Glomerular endothelial cell (primary cell): Measurements from ENCODE around the gene DNAJB14. TPM values are rescaled to one million over a fixed set of nuclear protein-coding genes. Genes with fewer than 3 reads are reported as not detected.

ENCODE experiments used
- DNase-seq: peaks from one replicate; pipeline ENCODE4 v3.0.0-alpha.2; 2011; ENCODE audit warnings: low read depth, low spot score; ENCODE audit errors: extremely low read depth
- total RNA-seq: library from RNA; depleted of rRNA; stranded (reverse); fragments of >200 nt; gene quantifications from 2 replicates; pipeline ENCODE4 v1.2.3, GENCODE V29; 2015

Gene DNAJB14
- total RNA-seq, 1 donor from 2014 or later, result 47.4 TPM

DNA sequence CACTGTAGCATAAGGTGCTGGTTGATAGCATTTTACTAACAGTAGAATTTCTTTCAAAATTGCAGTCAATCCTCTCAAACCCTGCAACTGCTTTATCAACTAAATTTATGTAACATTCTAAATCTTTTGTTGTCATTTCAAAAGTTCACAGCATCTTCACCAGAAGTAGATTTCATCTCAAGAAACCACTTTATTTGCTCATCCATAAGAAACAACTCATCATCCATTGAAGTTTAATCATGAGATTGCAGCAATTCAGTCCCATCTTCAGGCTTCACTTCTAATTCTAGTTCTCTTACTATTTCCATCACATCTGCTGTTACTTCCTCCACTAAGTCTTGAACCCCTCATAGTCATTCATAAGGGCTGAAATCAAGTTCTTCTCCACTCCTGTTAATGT, 73.8 kb downstream of the DNAJB14 start:
- DNase-seq, result no peak

DNA sequence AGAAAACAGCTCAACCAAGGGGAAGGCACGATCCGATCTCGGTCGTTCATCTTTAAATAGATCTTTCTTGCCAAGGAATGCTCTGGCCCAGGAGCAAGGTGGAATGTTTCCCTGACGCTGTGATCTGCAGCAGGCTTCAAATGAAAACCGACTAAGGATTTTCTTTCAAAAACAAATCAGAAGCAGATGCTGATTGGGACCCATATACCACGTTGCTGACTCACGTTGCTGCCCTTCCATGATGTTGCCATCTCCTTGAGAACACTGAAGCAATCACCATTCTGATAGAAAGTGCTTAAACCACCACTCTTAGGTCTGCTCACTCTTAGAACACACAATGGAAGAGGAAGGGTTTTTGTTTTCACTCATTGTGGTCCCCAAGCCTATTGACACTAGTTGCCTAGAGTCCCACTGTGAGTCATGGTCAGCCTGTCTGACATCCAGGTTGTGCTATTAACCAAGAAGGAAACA, 78.3 kb downstream of the DNAJB14 start:
- DNase-seq, result no peak

DNA sequence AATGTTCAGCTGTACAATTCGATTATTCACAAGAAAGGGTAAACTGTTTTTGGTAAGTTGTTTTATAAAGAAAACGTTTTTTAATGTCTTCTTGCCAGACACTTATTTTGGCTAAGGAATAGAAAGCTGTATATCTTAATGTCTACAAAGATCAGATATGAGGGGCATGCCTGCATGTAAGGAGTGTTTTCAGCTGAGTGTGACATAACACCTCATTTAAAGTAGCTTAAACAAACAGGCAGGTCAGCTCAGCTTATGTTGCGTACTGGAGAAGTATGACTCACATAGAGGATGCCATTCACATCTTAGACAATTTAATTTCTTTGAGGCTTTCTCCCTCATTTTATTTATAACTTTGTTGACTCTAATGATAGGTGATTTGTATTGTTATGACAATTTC, 82.6 kb downstream of the DNAJB14 start:
- DNase-seq, result no peak

DNA sequence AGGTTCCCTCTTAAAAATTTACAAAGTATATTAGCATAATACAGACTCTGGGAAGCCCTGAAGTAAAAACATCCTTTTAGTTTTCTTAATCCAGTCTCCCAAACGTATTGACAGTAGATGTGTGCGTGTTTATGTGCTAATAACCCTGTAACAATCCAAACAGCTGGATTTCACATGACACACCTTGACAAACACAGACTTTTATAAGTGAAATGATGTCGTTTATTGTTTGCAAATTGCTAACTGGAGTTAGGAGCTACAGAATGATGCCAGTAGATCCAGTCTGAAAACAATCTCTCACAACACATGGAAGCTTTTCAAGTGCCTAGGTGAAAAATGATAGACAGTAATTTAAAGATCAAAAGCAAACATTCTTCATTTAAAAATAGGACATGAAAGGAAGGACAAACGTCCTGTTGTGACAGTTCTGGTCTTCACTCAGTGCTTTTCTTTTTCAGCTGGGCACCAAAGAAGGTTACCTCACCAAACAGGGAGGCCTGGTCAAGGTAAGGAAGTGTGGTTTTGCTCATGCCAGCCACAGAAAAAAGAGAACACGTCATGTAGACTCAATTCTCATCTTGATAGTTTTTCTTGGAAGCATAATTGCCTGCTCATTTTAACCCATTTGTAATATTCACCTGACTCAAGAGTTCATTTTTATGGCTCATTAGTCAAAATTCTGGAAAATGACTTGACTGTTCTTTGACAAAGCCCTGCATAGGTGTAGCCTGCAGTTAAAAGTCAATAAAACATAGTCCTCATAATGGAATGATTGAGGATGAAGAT, 85.1 kb downstream of the DNAJB14 start:
- DNase-seq, result no peak

- DNase-seq, result no peak
These were observed 85.9 kb downstream of the DNAJB14 start for GRCh38 chr4:99860521-99860920.

GRCh38 chr4:99859618-99860017, 86.8 kb downstream of the DNAJB14 start:
- no peak for DNase-seq

DNA sequence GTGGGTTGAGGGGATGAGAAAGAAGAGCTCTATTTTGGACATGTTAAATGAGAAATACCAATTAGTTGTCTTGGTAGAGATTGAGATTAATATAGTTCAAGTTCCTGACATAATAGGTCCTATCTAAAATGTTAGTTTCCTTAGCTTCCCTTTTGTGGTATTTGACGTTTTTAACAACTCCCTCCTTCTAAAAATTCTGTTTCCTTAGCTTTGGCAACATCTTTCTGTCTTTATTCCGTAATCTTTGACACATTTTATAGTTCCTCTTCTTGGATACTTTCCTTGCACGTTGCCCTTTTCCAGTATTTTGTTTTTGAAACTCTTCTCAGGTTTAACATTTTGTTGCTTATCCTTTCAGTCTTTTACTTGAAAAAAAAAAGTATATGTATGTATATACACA, 89.1 kb downstream of the DNAJB14 start:
- DNase-seq, result no peak

DNA sequence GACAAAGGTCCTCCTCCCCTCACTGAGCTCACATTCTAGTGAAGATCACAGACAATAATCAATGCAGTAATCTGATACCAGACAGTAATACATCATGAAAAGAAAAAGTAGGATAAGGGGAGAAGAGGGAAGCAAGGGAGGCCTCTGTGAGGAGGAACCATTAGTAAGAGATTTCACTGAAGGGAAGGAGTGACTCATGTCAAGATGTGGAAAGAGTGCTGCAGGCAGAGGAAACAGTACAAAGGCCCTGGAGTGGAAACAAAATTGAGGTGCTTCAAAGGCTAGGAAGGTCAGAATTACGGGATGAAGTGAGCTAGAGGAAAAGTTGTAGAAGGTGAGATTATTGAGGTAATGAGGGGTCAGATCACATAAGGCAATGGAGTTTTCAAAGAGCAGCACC, 90.3 kb downstream of the DNAJB14 start:
- DNase-seq, result no peak

DNA sequence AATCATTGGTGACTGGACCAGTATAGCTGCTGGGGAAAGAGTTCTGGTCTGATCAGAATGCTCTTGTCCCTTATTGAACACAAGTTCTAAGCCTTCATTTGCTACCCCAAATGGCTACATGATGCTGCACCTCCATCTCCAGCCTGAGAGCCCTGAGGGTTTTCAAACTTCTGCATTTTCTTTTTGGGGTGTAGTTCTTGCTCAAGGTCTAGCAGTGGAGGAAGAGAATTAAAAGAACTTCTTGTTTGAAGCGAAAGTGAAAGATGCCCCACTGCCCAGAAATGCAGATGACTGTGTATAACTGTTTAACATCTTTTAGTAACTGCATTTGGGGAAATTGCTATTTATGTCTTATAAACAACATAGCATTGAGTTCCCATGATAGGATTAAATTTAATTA, 90.7 kb downstream of the DNAJB14 start:
- DNase-seq, result no peak

DNA sequence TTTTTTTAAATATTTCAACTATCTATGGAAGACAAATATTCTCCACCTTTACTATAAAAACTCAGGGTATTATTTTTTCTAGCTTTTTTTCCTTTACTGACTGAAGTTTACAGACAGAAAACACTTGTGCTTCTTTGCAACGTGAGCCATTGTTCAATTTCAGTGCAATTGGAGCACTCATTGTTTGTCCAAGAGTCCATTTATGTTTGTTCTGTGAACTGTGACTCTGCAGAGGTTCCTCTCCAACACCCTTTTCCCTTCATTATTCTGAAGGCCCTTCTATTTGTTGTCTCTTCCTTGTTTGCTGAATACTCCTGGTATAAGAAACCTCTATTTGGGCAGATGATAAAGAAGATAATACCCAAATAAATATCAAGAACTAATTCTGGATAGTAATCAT, 92.4 kb downstream of the DNAJB14 start:
- DNase-seq, result no peak

- DNase-seq, result no peak
These were observed 93.2 kb downstream of the DNAJB14 start for GRCh38 chr4:99853190-99853589.

DNA sequence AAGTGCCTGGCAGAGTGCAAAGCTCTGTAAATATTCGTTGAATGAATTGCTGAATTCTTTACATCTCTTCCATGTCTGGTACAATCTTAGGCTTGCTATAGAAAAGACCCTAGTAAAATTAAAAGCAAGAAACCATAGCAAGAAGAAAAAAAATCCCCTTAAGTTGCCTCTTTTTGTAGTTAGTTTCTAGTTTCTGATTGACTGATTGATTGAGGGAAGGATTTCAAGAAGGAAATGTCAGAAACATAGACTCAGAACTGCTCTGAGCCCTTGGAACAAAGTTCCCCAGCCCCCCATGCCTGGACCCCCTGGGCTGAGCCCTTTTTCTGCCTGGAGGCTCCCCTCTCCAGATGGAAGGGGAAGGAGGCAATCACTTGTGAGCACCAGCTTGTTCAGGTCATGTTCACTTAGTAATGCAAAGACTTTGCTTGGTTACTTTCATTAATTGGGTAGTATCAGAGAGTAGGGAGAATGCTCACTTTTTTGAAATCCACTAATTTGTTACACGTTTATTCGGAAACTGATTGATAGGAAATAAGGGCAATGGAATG, 94.1 kb downstream of the DNAJB14 start:
- no peak for DNase-seq

DNA sequence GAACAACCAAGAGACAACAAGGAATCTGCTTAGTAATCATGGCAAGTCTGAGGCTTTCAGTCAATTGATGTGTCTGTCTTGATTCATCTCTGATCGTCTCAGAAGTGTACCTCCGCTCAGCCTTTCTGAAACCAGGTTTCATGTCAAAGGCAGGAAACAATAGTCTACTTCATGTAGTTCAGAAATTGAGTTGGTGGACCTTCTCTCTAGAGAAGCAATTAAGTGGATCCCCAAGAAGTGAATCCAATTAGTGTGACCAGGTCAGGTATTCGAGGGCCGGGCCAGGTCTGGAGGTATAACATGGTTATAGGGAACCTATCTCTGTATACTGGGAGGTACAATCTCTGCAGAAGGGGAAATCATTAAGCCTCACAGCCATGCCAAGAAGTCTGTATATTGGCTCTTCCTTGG, 97.8 kb downstream of the DNAJB14 start:
- no peak for DNase-seq

DNA sequence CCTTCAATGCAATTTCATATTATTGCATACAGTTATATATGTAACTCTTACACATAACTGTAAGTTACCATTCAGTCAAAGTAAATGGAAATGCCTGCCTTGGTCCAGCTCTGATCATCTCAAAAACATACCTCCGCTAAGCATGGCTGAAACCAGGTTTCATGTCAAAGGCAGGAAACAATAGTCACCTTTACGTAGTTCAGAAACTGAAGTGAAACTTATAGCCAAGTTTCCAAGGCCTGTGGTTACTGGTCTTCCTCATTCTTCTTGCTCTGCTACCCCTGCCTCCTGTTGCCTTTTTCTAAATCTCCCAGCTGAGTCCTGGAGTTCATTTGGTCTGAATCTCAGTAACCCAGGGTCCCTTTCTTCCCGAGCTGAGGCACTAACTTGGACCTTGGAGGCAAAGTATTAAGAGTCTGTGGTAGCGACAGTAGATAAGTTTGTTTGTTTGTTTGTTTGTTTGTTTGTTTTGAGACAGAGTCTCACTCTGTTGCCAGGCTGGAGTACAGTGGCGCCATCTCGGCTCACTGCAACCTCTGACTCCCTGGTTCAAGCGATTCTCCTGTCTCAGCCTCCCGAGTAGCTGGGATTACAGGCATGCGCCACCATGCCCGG, 98.9 kb downstream of the DNAJB14 start:
- DNase-seq, result no peak

DNA sequence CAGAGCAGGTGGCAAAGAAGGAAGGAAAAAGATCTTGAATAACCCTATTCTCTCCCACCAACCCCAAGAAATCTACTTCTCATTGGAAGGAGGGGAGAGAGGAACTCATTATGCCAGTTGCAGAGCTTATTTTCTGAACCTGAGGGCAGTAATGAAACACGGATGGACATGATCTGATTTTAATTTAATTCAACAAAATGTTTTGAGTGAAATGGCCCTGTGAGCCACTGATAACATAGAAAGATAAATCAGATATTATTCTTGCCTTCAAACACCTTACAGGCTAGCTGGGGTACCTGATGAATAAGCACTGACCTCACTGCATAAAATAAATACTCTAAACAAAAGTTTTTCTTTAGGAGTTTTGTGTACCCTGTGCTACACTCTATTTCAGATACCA, 99.5 kb downstream of the DNAJB14 start:
- DNase-seq, result no peak

Other genes with a start within 250 kb of the DNAJB14 start
- gene DAPP1, start 129.8 kb downstream of the DNAJB14 start, total RNA-seq, result not detected in 2 replicates
- 32.4 and 37.7 TPM in 2 replicates for gene LAMTOR3, start 52.2 kb downstream of the DNAJB14 start, total RNA-seq
- gene H2AZ1, start 3.7 kb upstream of the DNAJB14 start, total RNA-seq, result 220 and 244 TPM in 2 replicates
- gene DDIT4L, start 243.8 kb upstream of the DNAJB14 start, total RNA-seq, result 0.58 and 6.9 TPM in 2 replicates